Neural progenitor cell (in vitro differentiated cells): ENCODE results near the gene GFPT2. TPM values are rescaled to one million over a fixed set of nuclear protein-coding genes. Genes with fewer than 3 reads are reported as not detected.

Experiments used
- DNase-seq: peaks from one replicate; pipeline ENCODE4 v3.0.0-alpha.2; 2016; ENCODE audit warnings: low spot score
- H2AFZ ChIP-seq: fragments of 200-600 bp; sonication (generic); replicated peaks from 2 replicates; pipeline ENCODE4 v1.6.1; 2016; ENCODE audit warnings: antibody characterized with exemption
- H3F3A ChIP-seq: fragments of 200-600 bp; sonication (generic); 2 replicates; pipeline ENCODE4 v1.6.1; 2016; ENCODE audit warnings: antibody characterized with exemption, low read depth
- H3K27ac ChIP-seq: fragments of 200-600 bp; sonication (generic); 2 replicates; pipeline ENCODE4 v1.5.1; 2016; ENCODE audit warnings: mild to moderate bottlenecking
- H3K27me3 ChIP-seq: fragments of 200-600 bp; sonication (generic); 2 replicates; pipeline ENCODE4 v1.6.1; 2016; ENCODE audit warnings: mild to moderate bottlenecking, moderate library complexity
- H3K36me3 ChIP-seq: fragments of 200-600 bp; sonication (generic); 2 replicates; pipeline ENCODE4 v1.5.1; 2016
- H3K4me1 ChIP-seq: fragments of 200-600 bp; sonication (generic); 2 replicates; pipeline ENCODE4 v1.6.1; 2016; ENCODE audit warnings: mixed run types
- H3K4me2 ChIP-seq: fragments of 200-600 bp; sonication (generic); 2 replicates; pipeline ENCODE4 v1.6.1; 2016
- H3K4me3 ChIP-seq: fragments of 200-600 bp; sonication (generic); 2 replicates; pipeline ENCODE4 v1.5.1; 2016
- H3K79me2 ChIP-seq: fragments of 200-600 bp; sonication (generic); 2 replicates; pipeline ENCODE4 v1.6.1; 2016; ENCODE audit warnings: low read depth
- H3K9ac ChIP-seq: fragments of 200-600 bp; sonication (generic); 2 replicates; pipeline ENCODE4 v1.6.1; 2016
- H3K9me3 ChIP-seq: fragments of 200-600 bp; sonication (generic); 2 replicates; pipeline ENCODE4 v1.5.1; 2016; ENCODE audit warnings: low read depth
- H4K20me1 ChIP-seq: fragments of 200-600 bp; sonication (generic); 2 replicates; pipeline ENCODE4 v1.6.1; 2016; ENCODE audit warnings: low read depth
- H3K27ac Mint-ChIP-seq: 3 replicates; pipeline ENCODE4 v1.8.0; 2021; ENCODE audit warnings: mixed read lengths
- H3K27me3 Mint-ChIP-seq: 2 replicates; pipeline ENCODE4 v1.8.0; 2022; ENCODE audit warnings: low read depth, mild to moderate bottlenecking, inconsistent platforms, moderate library complexity, mixed read lengths; ENCODE audit not compliant: insufficient read depth
- H3K36me3 Mint-ChIP-seq: 3 replicates; pipeline ENCODE4 v1.8.0; 2021; ENCODE audit warnings: mixed read lengths
- H3K4me1 Mint-ChIP-seq: 3 replicates; pipeline ENCODE4 v1.8.0; 2021; ENCODE audit warnings: mixed read lengths
- H3K4me3 Mint-ChIP-seq: 3 replicates; pipeline ENCODE4 v1.8.0; 2021; ENCODE audit warnings: mild to moderate bottlenecking, moderate library complexity, mixed read lengths
- H3K9me3 Mint-ChIP-seq: 3 replicates; pipeline ENCODE4 v1.8.0; 2020; ENCODE audit warnings: mixed read lengths
- CTCF ChIP-seq: fragments of 200-600 bp; sonication (generic); IDR thresholded peaks from 2 replicates; pipeline ENCODE4 v1.5.1; 2017; ENCODE audit warnings: antibody characterized with exemption, mild to moderate bottlenecking
- EZH2 ChIP-seq: fragments of 200-600 bp; sonication (generic); IDR thresholded peaks from 2 replicates; pipeline ENCODE4 v1.6.1; 2017; ENCODE audit warnings: antibody characterized with exemption, mild to moderate bottlenecking, moderate library complexity
- EZH2phosphoT487 ChIP-seq: fragments of 200-600 bp; sonication (generic); IDR thresholded peaks from 2 replicates; pipeline ENCODE4 v1.6.1; 2017; ENCODE audit warnings: antibody characterized with exemption
- total RNA-seq: library from RNA; depleted of rRNA; stranded (reverse); fragments of >200 nt; gene quantifications from 2 replicates; pipeline ENCODE4 v1.2.3, GENCODE V29; 2015; ENCODE audit warnings: low replicate concordance

Gene GFPT2
- total RNA-seq, 1 donor from 2014 or later = 18.9 TPM

- H2AFZ ChIP-seq = no peak overlapping the region
- no peaks in the 10 kb centered on the region for H3F3A ChIP-seq
- no peaks in the 10 kb centered on the region for H3K79me2 ChIP-seq
- no peak overlapping the region for H3K4me3 Mint-ChIP-seq
- no peaks in the 10 kb centered on the region for H3K36me3 Mint-ChIP-seq
- H3K27ac Mint-ChIP-seq = no peak overlapping the region
- no peaks in the 10 kb centered on the region for H3K4me1 ChIP-seq
- peaks cover 3% of the 10 kb centered on the region for H3K27me3 Mint-ChIP-seq
- H3K36me3 ChIP-seq = no peaks in the 10 kb centered on the region
- peak; percentile 33 for DNase-seq
- H3K27me3 ChIP-seq = no peaks in the 10 kb centered on the region
- no peak overlapping the region for H3K9ac ChIP-seq
- no peaks in the 10 kb centered on the region for H3K9me3 ChIP-seq
- no peak overlapping the region for H3K27ac ChIP-seq
- peaks cover 3% of the 10 kb centered on the region for H3K4me1 Mint-ChIP-seq
- H3K4me2 ChIP-seq = no peak overlapping the region
- no peak overlapping the region for H3K4me3 ChIP-seq
- H4K20me1 ChIP-seq = no peaks in the 10 kb centered on the region
- no peaks in the 10 kb centered on the region for H3K9me3 Mint-ChIP-seq
- no peak for TF ChIP-seq EZH2phosphoT487
Measured at GRCh38 chr5:180390441-180391190, 37.5 kb upstream of the GFPT2 start.

GRCh38 chr5:180389252-180390101 is 36.3 kb upstream of the GFPT2 start:
- Histone ChIP-seq H3K4me1 (no peaks in the 10 kb centered on the region), H3F3A (no peaks in the 10 kb centered on the region), H3K27ac (no peak overlapping the region), H2AFZ (no peak overlapping the region), H3K4me3 (no peak overlapping the region), H3K9ac (no peak overlapping the region), H3K4me2 (no peak overlapping the region), H3K27me3 (no peaks in the 10 kb centered on the region), H3K36me3 (no peaks in the 10 kb centered on the region), H4K20me1 (no peaks in the 10 kb centered on the region), H3K9me3 (no peaks in the 10 kb centered on the region), H3K79me2 (no peaks in the 10 kb centered on the region)
- Mint-ChIP-seq H3K9me3 (no peaks in the 10 kb centered on the region), H3K36me3 (no peaks in the 10 kb centered on the region), H3K27ac (peak overlapping the region; percentile 81), H3K27me3 (peaks cover 5% of the 10 kb centered on the region), H3K4me1 (no peaks in the 10 kb centered on the region), H3K4me3 (no peak overlapping the region)
- no peak for DNase-seq
- no peak for TF ChIP-seq CTCF
- no peak for TF ChIP-seq EZH2phosphoT487
- TF ChIP-seq EZH2 = no peak

GRCh38 chr5:180387798-180388197 is 34.7 kb upstream of the GFPT2 start:
- Histone ChIP-seq H2AFZ (no peak overlapping the region), H3K4me2 (no peak overlapping the region), H3K27ac (no peak overlapping the region), H3K36me3 (no peaks in the 10 kb centered on the region), H3K79me2 (no peaks in the 10 kb centered on the region), H3K9ac (no peak overlapping the region), H3K27me3 (no peaks in the 10 kb centered on the region), H3K4me1 (no peaks in the 10 kb centered on the region), H3F3A (no peaks in the 10 kb centered on the region), H3K9me3 (no peaks in the 10 kb centered on the region), H3K4me3 (no peak overlapping the region), H4K20me1 (no peaks in the 10 kb centered on the region)
- no peak for DNase-seq
- Mint-ChIP-seq H3K36me3 (no peaks in the 10 kb centered on the region), H3K4me1 (no peaks in the 10 kb centered on the region), H3K27me3 (peaks cover 7% of the 10 kb centered on the region), H3K27ac (no peak overlapping the region), H3K4me3 (no peak overlapping the region), H3K9me3 (no peaks in the 10 kb centered on the region)
- TF ChIP-seq EZH2phosphoT487 (no peak), EZH2 (no peak), CTCF (no peak)
